RPMI7951 (cell line): ENCODE results near the gene TNFRSF8. TPM values are rescaled to one million over a fixed set of nuclear protein-coding genes. Genes with fewer than 3 reads are reported as not detected.
A peak's percentile ranks its signal among the peaks of the same experiment; 100 is the strongest.

Experiments used
- DNase-seq: peaks from one replicate; pipeline ENCODE4 v3.0.0-alpha.2; 2012; ENCODE audit warnings: low read depth
- total RNA-seq: library from RNA; depleted of rRNA; stranded (reverse); fragments of >200 nt; shearing (Covaris generic); gene quantifications from 2 replicates; pipeline ENCODE4 v1.2.3, GENCODE V29; 2014

Gene TNFRSF8
- total RNA-seq, 1 experiment from 2014 or later, result not detected

DNA sequence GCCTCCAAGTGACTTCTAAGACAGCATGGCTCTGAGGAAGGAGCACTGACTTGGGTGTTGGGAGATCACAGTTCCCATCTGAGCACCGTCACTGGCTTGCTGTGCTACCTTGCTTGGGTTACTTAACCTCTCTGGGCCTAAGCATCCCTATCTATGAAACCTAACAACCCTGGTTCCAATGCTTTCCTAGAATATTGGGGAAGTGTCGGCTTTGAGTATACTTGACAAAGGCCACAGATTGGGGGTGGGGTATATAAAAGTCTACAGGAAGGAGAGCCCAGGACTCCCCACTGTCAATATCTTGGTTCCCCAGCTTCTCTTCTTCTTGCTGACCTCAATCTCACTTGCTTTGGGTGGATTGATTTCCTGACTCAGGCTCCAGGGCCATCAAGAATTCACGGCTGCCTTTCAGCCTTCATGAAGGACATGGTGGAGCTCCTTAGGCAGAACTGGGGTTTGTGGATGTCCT lies 110.0 kb downstream of the TNFRSF8 start:
- no peak for DNase-seq

DNA sequence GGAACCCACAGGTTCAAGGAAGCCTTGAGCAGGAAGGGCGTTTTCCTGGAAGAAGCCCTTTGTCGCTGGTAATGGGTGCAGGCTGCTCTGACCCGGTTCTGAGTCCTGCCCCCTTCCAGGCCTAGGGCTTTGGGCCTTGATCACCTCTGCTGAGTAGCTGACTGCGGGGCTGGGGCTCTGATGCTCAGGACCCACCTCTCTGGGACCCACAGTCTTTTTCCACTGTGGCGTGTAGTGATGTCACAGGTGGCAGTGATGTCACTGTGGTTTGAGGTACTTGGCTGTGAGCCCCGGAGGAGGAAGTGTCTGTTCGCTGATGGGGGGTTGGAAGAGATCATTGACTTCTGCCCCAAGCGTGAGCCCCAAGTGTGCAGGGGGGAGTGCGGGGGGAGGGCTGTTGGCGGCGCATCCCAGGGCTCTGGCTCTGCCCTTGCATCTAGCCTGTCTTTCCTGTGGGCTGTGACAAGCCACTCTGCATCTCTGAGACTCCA lies 110.6 kb downstream of the TNFRSF8 start:
- DNase-seq, result no peak

DNA sequence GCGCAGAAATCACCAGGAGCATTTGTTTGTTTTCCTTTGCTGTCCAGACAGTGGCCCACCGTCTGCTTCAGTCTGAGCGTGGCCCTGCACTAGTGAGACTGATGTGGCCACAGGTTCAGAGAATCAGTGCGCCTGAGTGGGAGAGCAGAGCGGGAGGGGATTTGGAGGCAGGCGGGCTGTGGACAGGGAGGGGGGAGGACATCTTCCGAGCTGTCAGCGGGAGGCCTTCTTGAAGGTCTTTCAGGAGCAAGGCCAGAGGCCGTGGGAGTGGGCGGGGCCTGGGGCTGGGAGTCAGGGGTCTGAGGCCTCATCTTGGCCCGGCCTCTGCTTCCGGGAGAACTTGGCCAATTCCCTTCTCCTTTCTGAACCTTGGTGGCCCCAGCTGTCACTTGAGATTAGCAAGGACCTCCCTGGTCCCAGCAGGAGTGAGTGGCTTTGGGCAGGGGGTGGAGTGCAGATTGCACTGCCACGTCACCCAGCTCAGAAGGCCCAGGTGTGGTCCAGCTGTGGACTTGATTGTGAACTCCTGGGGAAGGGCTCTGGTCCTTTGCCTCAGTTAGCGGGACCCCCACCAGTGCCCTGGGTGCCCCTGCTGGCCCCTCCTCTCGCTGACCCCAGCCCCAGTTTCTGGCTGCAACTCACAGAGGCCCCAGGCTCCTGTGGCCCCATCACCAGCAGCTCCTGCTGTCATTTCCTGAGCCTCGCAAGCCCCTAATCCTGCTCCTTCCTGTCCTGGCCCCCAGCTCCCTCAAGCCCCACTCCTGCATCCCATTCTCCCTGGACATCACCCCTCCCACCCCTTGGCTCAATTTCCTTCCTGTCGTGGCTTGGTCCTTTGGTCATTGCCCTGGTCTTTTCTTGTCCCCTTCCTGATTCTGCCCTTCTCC lies 112.1 kb downstream of the TNFRSF8 start:
- no peak for DNase-seq

DNA sequence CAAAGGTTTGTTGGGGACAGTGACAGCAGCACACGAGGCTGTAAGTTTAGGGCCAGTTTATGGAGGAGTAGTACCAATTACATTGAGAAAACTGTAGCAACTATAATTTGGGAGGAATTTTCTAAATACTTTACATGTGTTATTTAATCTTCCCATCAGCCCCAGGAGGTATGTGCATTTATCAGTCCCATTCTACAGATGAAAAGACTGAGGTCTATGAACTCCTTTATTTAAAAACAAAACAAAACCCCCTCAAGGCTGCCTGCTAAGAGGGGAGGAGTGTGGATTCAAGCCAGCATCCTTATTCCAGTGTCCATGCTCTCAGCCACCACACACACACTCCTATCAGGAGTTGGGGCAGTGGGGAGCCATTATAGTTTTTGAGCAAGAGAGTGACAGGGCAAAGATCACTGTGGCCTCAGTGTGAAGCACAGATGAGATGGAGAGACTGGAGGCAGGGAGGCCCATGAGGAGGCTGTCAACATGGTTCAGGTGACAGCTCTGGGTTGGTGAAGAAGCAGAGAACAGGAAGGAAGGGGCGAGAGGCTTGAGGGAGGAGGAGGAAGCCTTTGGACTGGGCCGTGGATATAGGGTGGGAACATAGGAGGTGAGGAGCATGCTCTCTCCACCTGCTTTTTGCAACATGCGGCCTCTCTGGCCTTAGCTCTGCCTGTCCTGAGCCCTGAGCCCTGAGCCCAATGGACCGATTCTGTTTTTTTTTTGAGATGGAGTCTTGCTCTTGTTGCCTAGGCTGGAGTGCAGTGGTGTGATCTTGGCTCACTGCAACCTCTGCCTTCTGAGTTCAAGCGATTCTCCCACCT lies 113.4 kb downstream of the TNFRSF8 start:
- DNase-seq, result no peak

DNA sequence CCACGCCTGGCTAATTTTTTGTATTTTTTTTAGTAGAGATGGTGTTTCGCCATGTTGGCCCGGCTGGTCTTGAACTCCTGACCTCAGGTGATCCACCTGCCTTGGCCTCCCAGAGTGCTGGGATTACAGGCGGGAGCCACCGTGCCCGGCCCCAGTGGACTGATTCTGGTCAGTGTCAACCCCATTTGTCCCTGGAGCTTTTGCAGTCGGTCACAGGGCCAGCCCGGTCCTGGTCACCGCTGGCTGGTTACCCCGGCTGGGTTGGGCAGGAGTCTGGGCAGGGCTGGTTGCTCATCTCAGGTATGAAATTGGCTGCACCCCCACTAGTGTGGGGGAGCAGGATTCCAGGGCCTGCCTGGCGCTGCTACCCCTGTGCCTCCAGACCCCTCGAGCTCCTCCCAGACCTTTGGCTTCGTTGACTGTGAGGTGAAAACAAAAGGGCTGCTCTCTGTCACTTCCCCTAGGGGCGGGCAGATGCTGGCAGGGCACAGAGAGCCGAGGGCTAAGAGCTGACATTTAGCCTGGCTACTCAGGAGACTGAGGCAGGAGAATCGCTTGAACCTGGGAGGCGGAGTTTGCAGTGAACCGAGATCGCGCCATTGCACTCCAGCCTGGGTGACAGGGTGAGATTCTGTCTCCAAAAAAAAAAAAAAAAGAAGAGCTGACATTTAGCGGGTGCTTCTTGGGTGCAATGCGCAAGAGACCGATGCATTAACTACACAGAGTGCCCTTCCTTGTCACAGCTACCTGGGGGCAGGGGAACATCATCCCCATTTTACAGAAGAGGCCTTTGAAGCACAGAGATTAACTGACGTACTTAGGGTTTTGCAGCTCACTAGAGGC lies 114.3 kb downstream of the TNFRSF8 start:
- no peak for DNase-seq

DNA sequence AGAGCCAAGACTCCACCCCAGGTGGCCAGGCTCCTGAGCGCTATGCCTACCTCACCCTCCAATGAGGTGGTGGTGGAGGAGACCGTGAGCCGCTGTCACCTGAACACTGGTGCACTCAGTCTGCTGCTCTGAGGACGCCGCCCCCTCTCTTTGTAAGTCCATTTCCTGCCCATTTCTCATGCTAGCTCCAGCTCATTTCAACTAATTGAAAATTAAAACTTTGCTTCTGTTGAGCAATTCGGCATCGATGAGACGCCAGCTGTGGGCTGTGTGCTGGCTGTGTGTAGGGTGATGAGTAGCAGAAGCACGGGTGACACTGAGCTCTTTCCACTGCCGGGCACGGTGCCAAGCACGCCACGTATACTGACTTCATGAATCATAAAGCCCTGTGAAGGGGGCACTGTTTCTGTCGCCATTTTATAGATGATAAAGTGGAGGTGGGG lies 114.9 kb downstream of the TNFRSF8 start:
- DNase-seq, result peak; percentile 81

DNA sequence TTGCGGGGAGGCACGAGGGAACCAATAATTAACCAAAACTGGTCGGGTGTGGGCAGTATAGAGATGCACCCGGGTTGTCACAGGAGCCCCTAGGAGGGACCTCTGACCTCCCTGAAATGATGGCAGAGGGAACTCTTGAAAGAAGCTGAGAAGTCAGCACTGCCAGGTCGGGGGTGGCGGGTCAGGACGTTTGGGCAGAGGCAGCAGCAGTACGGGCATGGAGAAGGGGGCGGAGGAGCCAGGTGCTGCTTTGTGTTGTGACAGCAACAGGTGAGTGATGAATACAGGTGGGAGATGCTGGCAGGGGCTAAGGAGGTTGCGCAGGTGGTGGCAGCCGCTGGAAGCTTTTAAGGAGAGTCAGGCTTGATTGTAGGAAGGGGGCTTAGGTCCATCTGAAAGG lies 115.4 kb downstream of the TNFRSF8 start:
- no peak for DNase-seq

DNA sequence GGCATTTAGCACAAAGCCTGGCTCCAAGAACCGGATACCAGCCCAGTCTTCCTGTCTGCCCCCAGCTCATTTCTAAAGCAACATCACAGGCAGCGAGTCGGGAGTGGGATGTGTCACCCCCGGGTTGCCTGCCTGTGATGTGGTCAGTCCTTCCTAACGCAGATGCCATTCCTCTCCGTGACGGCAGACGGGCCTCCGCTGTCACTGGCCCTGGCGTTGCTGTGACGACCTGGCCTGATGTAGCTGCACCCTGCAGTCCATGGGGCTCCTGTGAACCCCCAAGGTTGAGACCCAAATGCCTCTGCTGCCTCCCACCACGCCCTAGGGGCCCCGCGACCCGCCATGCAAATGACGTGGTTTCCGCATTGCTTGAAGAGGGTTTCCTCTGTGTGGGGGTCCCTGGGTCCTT lies 116.0 kb downstream of the TNFRSF8 start:
- DNase-seq, result peak; percentile 87

DNA sequence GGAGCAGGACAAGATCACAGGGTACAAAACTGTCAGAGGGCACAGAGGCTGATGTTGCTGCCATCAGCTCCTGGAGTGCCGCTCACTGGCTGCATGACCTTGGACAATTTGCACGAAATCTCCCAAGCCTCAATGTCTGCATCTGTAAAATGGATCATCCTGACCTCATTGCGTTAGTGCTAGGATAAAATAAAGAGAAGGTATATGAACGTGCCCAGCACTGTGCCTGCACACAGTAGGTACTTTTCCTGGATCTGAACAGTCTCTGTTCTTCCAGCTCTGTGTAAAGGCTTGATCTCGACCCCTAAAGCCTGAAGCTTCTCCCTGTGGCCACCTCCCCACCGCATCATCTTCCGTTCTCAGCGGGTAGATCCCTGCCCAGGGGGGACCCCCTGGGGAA lies 116.6 kb downstream of the TNFRSF8 start:
- DNase-seq, result no peak

DNA sequence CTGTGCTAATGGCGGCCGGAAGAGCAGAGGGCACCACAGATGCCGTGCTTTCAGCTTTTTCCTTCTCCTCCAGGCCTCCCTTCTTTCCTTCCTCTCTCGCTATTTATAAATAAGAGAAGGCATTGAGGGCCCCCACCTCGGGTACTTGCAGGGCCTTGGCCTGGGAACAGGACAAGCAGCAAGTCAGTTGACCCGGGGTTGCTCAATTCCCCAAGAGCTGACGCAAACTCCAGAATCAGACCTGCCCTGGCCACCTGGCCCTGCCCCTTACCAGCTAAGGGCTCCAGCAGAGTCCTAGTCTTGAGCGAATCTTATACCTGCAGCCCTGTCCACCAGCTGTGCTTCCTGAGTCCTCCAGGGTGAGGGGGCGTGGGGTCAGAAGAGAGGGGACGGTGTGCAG lies 117.2 kb downstream of the TNFRSF8 start:
- DNase-seq, result no peak

DNA sequence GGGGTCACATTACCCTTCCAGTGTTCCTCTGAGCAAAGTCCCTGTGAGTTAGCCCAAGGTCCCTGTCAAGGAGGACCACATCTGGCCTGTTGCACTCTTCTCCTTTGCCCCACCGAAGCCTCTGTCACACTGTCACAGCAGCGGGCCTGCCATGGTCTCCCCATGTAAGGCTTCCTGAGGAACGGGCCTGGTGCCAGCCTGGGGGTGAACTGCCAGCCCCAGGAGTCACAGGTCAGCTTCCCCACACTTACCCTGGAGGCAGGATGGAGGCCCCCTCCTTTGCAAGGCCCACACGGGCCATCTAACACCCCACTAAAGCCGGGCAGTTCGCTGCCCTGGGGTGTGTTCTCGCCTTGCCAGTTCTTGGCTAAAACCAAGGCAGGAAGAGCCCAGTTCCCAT lies 117.8 kb downstream of the TNFRSF8 start:
- no peak for DNase-seq

DNA sequence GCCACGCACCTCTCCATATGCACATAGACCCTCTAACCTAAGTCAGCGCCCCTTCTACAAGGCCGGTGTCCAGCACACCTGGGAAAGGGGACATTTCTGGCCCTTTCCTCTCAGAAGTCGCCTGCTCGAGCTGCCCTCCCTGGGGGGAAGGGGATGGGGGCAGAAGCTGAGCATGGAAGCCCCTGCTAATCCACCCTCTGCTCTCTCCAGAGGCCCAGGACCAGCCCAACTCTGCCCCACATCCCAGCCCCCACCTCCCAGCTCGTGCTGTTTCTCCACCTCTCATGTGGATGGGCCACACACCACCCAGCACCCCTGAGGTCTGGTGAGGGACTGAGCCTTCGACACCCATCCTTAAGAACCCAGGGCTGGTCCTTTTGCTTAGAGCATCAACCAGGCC lies 118.5 kb downstream of the TNFRSF8 start:
- DNase-seq, result no peak

DNA sequence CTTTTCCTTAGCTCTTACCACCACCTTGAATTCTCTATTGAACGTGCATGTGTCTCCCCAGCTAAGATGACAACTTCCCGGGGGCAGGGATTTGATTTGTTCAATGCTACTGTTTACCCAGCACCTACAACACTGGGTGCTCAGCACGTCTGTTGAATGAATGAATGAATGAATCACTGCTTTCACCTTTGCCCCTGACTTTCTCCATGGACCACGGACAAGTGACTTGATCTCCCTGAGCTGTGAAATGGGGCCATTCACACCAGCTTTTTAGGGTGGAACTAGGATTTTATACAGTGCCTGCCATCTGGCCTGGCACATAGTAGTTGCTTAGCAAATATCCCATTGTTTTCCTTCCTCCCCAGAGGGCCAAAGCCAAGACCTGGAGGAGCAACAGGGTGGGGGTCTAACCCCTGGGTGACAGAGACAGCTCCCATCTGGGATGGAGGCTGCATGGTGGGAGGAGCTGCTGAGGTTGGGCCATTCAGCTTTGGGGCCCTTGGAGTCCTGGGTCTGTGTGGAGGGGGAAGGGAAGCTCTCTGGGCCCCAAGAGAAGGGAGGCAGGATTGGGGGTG lies 119.4 kb downstream of the TNFRSF8 start:
- no peak for DNase-seq

DNA sequence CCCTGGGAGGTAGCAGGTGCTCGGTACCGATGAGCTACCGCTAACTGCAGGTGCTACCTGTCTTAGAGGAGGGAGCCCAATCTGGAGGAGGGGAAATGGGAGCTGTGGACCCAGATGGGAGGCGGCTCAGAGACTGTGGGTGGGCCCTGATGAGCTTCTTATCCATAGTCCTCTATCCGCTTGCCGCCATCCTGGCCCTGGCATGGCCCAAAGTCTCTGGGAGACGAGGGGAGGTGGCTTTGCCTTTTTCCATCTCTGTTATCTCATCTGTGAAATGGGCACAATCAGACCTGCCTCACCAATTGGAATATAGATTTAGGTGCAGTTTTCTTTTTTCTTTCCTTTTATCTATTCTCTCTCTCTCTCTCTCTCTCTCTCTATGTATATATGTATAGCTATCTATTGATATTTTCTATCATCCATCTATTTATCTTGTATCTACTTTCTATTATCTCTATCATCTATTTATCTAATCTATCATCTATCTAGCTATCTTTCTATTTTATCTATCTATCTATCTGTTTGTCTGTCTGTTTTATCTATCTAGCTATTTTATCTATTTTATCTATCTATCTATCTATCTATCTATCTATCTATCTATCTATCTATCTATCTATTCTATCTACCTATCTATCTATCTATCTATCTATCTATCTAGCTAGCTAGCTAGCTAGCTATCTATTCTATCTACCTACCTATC lies 120.1 kb downstream of the TNFRSF8 start:
- no peak for DNase-seq

DNA sequence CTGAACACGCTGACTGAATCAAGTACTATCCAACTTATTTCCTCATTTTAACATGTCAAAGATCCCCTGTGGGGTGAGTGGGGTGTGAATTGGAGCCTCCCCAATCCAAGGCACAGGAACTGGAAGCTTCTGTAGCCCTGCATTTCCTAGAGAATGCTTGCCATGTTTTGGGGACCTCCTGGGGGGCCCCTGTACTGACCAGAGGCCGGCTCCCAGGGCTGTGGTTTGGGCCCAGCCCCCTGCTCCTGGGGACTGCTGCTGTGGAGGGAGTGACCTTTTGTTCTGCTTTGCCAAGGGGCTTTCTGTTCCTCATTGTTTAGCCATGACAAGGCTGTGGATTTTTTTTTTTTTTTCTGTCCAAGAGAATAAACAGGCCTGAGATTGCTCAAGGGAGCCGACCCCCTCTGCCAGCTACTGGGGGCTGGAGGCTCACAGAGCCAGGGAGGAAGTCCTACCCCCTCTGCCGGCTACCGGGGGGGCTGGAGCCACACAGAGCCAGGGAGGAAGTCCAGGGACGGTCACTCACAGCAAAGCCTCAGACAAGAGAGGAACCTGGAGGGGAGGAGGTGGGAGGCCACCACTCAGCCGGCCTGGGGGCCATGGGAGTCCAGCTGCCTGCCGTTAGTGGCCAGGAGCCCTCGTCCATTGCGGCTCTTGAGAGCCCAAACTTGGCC lies 121.0 kb downstream of the TNFRSF8 start:
- DNase-seq, result peak; percentile 14

DNA sequence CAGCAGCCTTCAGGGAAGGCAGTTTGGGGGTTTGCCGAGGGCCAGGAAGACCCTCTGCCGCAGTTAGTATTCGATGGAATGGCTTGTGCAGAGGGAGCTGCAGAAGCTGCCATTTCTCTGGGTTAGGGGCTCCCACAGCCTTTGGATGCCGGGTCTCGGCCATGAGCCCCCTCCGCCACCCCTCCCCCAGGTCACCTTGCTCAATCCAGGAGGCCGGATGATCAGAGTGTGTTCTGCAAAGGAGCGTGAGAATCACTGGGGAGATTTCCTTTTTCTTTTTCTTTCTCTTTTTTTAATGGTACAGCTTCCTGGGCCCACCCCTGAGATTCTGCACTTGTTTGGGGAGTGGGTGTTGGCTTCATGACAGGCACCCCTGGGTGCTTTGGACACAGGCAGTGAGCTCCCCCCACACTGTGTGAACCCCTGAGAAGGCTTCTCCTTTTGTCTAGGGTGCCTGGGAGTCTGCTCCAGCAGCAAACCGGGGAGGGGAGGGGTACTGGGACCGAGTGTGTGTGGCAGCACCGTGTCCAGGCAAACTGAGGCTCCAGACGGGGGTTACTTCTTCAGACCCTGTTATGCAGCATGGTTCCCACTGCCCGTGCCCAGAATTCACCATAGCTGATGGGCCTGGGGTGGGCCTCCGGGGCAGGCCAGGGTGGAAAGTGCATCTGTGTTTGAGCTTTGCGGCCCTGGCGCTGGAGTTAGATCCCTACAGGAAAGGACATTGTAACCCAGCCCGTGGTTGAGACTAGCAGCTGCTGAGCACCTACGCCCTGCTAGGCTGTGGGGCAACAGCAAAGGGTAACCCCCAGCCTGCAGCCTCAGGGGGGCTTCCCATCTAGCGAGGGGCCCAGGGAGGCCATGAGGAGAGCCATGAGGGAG lies 122.2 kb downstream of the TNFRSF8 start:
- DNase-seq, result no peak

DNA sequence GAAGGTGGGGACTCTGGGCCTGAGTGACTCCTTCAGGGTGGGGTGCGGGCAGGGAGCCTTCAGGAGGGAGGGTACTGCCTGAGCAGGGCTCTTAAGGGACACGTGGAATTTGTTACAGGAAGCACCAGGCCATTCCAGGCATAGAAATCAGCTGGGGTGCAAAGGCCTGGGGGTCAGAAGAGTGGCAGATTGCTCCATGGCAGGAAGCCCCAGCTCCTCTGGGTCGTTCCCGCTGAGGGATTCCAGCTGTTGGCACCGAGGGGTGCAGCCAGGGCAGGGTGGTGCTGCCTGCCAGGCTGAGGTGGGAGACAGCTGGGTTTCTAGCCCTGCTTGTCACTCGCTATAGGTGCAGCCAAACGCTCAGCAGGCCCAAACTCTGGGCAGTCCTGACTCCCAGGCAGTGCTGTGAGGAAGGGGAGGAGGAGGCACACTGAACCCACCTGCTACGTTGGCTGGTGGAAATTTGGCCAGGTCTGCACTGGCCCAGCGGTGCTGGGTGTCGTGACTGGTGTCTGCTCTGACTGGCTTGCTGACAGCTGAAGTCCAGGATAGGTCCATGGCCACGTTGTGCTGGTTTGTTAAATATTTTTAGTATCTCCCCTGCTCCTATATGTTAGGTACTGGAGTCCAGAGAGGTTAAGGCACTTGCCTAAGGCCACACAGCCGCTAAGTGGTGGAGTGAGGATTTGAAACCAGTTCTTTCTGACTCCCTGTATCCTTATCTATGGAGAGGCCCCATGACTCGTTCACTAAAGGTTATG lies 123.0 kb downstream of the TNFRSF8 start:
- no peak for DNase-seq

DNA sequence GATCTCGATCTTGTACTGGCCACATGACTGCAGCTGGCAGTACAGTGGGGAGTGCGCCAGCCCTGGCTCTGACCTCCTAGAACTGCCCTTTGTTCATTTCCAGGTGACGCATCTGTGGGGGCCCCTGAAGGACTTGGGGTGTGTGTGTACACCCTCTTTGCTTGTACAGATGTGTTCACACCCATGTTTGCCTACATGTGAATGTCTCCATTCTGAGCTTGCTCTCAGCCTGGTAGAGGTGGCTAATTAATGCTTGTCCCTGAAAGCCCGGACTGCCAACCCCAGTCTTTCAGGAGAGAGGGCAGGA lies 123.5 kb downstream of the TNFRSF8 start:
- no peak for DNase-seq
